GM18519 (cell line): ENCODE measurements around the gene GNAS.
"Not testable (repeated sequence)": the region's sequence is repeated elsewhere in the genome, so short reads cannot be mapped to it uniquely, and the experiment has no call there.

Experiments
- ATAC-seq: cut with Tn5 transposase; IDR thresholded peaks from one replicate; pipeline ENCODE4 v1.9.1; 2021; ENCODE audit warnings: mild to moderate bottlenecking, moderate library complexity; ENCODE audit not compliant: unreplicated experiment, low FRiP score

The GNAS gene

GRCh38 chr20:58852543-58853271, at the start of gene GNAS:
TSS of gene GNAS (plus strand) at chr20:58852716.
- ATAC-seq: no peak

GRCh38 chr20:58803533-58803932, 49.0 kb upstream of the GNAS start:
- no peak for ATAC-seq

GRCh38 chr20:58807801-58808200, 44.7 kb upstream of the GNAS start:
- no peak for ATAC-seq

- ATAC-seq: no peak
Measured at GRCh38 chr20:58808271-58809046, 44.1 kb upstream of the GNAS start.

- ATAC-seq: no peak
Measured at GRCh38 chr20:58810116-58810878, 42.2 kb upstream of the GNAS start.

GRCh38 chr20:58810879-58811250, 41.7 kb upstream of the GNAS start:
- ATAC-seq: no peak

GRCh38 chr20:58811334-58811733, 41.2 kb upstream of the GNAS start:
- ATAC-seq: no peak

GRCh38 chr20:58813369-58813768, 39.1 kb upstream of the GNAS start:
- no peak for ATAC-seq

- no peak for ATAC-seq
Measured at GRCh38 chr20:58815448-58815847, 37.1 kb upstream of the GNAS start.

- ATAC-seq: no peak
Measured at GRCh38 chr20:58816051-58816450, 36.5 kb upstream of the GNAS start.

- no peak for ATAC-seq
Measured at GRCh38 chr20:58816957-58817651, 35.4 kb upstream of the GNAS start.

- ATAC-seq: no peak
Measured at GRCh38 chr20:58817748-58818147, 34.8 kb upstream of the GNAS start.

GRCh38 chr20:58818586-58819285, 33.8 kb upstream of the GNAS start:
- ATAC-seq: no peak

- no peak for ATAC-seq
Measured at GRCh38 chr20:58819921-58820320, 32.6 kb upstream of the GNAS start.

GRCh38 chr20:58820515-58820914, 32.0 kb upstream of the GNAS start:
- ATAC-seq: not testable (repeated sequence)

GRCh38 chr20:58822149-58822548, 30.4 kb upstream of the GNAS start:
- no peak for ATAC-seq

GRCh38 chr20:58822748-58823730, 29.5 kb upstream of the GNAS start:
- ATAC-seq: no peak

- no peak for ATAC-seq
Measured at GRCh38 chr20:58824843-58825242, 27.7 kb upstream of the GNAS start.

- ATAC-seq: no peak
Measured at GRCh38 chr20:58825450-58825849, 27.1 kb upstream of the GNAS start.
